HG03066 (cell line): ENCODE data around the gene TNFRSF1A.
"Not testable (repeated sequence)": the region's sequence is repeated elsewhere in the genome, so short reads cannot be mapped to it uniquely, and the experiment has no call there.

Experiments
- ATAC-seq: cut with Tn5 transposase; IDR thresholded peaks from one replicate; pipeline ENCODE4 v1.9.1; 2021; ENCODE audit warnings: low read depth; ENCODE audit not compliant: unreplicated experiment

The TNFRSF1A gene

GRCh38 chr12:6338536-6338935 lies 3.3 kb downstream of the TNFRSF1A start:
- ATAC-seq, result not testable (repeated sequence)

GRCh38 chr12:6337958-6338433 lies 3.9 kb downstream of the TNFRSF1A start:
- ATAC-seq, result no peak

- ATAC-seq, result no peak
Observed at GRCh38 chr12:6336889-6337853, 4.7 kb downstream of the TNFRSF1A start.

GRCh38 chr12:6336079-6336888 lies 5.6 kb downstream of the TNFRSF1A start:
- no peak for ATAC-seq

GRCh38 chr12:6335451-6336078 lies 6.3 kb downstream of the TNFRSF1A start:
- ATAC-seq, result no peak

- no peak for ATAC-seq
Observed at GRCh38 chr12:6334940-6335450, 6.9 kb downstream of the TNFRSF1A start.

- no peak for ATAC-seq
Observed at GRCh38 chr12:6334359-6334758, 7.5 kb downstream of the TNFRSF1A start.

- no peak for ATAC-seq
Observed at GRCh38 chr12:6333566-6333965, 8.3 kb downstream of the TNFRSF1A start.

GRCh38 chr12:6333029-6333428 lies 8.8 kb downstream of the TNFRSF1A start:
- no peak for ATAC-seq

- no peak for ATAC-seq
Observed at GRCh38 chr12:6332459-6332858, 9.4 kb downstream of the TNFRSF1A start.

GRCh38 chr12:6330999-6331714 lies 10.7 kb downstream of the TNFRSF1A start:
- ATAC-seq, result no peak

- no peak for ATAC-seq
Observed at GRCh38 chr12:6330192-6330591, 11.7 kb downstream of the TNFRSF1A start.

- ATAC-seq, result no peak
Observed at GRCh38 chr12:6329703-6330064, 12.2 kb downstream of the TNFRSF1A start.

- no peak for ATAC-seq
Observed at GRCh38 chr12:6328945-6329702, 12.8 kb downstream of the TNFRSF1A start.

- no peak for ATAC-seq
Observed at GRCh38 chr12:6328045-6328779, 13.7 kb downstream of the TNFRSF1A start.

GRCh38 chr12:6327229-6328041 lies 14.4 kb downstream of the TNFRSF1A start:
- ATAC-seq, result no peak

GRCh38 chr12:6326316-6327228 lies 15.3 kb downstream of the TNFRSF1A start:
- no peak for ATAC-seq
